HL-60 (cell line): ENCODE data around the gene KRTAP5-7.
"Not testable (repeated sequence)": the region's sequence is repeated elsewhere in the genome, so short reads cannot be mapped to it uniquely, and the experiment has no call there.

Experiments
- DNase-seq, 2 experiments: peaks; one replicate each; pipeline ENCODE4 v3.0.0-alpha.2; 2010 to 2020; ENCODE audit warnings: low read depth in 1 of 2, low spot score in 1 of 2
- H3K27ac ChIP-seq: fragments of 250-450 bp; sonication (Bioruptor Pico); replicated peaks from 2 replicates; pipeline ENCODE4 v1.5.1; 2020; ENCODE audit warnings: mild to moderate bottlenecking, moderate library complexity
- H3K27me3 ChIP-seq: fragments of 250-450 bp; sonication (Bioruptor Pico); 2 replicates; pipeline ENCODE4 v1.5.1; 2021; ENCODE audit warnings: mild to moderate bottlenecking, moderate library complexity; ENCODE audit not compliant: insufficient read depth, poor library complexity, severe bottlenecking
- H3K4me3 ChIP-seq: replicated peaks from 2 replicates; pipeline ENCODE4 v1.5.1; 2011; ENCODE audit warnings: mild to moderate bottlenecking, control low read depth, low read length; ENCODE audit not compliant: insufficient read depth
- CTCF ChIP-seq: IDR thresholded peaks from one replicate; pipeline ENCODE4 v1.5.1; 2011; ENCODE audit warnings: low read length, control low read depth, inconsistent platforms; ENCODE audit not compliant: insufficient read depth
- GABPA ChIP-seq: IDR thresholded peaks from 2 replicates; pipeline ENCODE4 v1.6.1; 2012; ENCODE audit warnings: low read depth
- POLR2AphosphoS5 ChIP-seq: IDR thresholded peaks from 2 replicates; pipeline ENCODE4 v1.6.1; 2012; ENCODE audit warnings: low read depth
- REST ChIP-seq: IDR thresholded peaks from 2 replicates; pipeline ENCODE4 v1.6.1; 2012; ENCODE audit warnings: low read depth; ENCODE audit not compliant: insufficient replicate concordance
- SPI1 ChIP-seq: IDR thresholded peaks from 2 replicates; pipeline ENCODE4 v1.6.1; 2012; ENCODE audit warnings: low read depth, mild to moderate bottlenecking, borderline replicate concordance

KRTAP5-7 gene

GRCh38 chr11:71564430-71564829, 37.4 kb downstream of the KRTAP5-7 start:
- H3K27ac ChIP-seq, result no peak overlapping the region
- DNase-seq, result no peak
- H3K4me3 ChIP-seq, result no peak overlapping the region
- no peaks in the 10 kb centered on the region for H3K27me3 ChIP-seq
- no peak for TF ChIP-seq SPI1
- TF ChIP-seq GABPA, result no peak

GRCh38 chr11:71565263-71565662, 38.2 kb downstream of the KRTAP5-7 start, which contains the start of gene KRTAP5-10:
Gene KRTAP5-10 (plus strand): TSS chr11:71565563. CDS start chr11:71565588, 25 bp downstream.
- TF ChIP-seq POLR2AphosphoS5 (no peak), SPI1 (no peak), REST (no peak), CTCF (no peak), GABPA (no peak)
- Histone ChIP-seq H3K27me3 (no peaks in the 10 kb centered on the region), H3K4me3 (no peak within 1 kb of the TSS), H3K27ac (no peak within 1 kb of the TSS)
- no peak for DNase-seq

GRCh38 chr11:71566081-71566620, 39.1 kb downstream of the KRTAP5-7 start:
- Histone ChIP-seq H3K27me3 (no peaks in the 10 kb centered on the region), H3K4me3 (no peak overlapping the region), H3K27ac (no peak overlapping the region)
- TF ChIP-seq CTCF (no peak), POLR2AphosphoS5 (no peak), REST (no peak), GABPA (no peak), SPI1 (no peak)
- no peak for DNase-seq

GRCh38 chr11:71566626-71567599, 39.8 kb downstream of the KRTAP5-7 start:
- H3K27me3 ChIP-seq, DNase-seq, H3K4me3 ChIP-seq, H3K27ac ChIP-seq: not testable (repeated sequence)

- not testable (repeated sequence) for H3K27ac ChIP-seq, H3K27me3 ChIP-seq, DNase-seq, H3K4me3 ChIP-seq
Measured at GRCh38 chr11:71567633-71568032, 40.6 kb downstream of the KRTAP5-7 start.
